ENCODE data around the gene KCNQ4.
A peak's percentile ranks its signal among the peaks of the same experiment; 100 is the strongest.

KCNQ4 gene

DNA sequence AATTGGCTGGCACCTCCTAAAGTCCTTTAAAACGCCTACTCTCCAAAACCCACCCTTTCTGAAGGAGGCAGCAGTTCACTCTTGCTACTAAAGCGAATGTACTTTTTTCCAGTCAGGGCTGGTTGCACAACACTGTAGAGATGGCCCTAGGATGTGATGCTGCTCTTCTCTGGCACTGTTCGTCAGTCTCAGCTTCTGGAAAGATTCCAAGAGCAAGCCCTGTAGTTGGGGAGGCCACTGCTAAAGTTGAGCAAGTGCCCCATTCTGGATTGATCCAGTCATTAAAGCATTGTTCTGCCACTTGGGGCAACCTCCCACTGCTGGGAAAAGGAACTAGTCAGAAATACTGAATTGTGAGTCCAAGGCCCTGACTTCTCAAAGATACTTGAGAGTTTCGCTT is 28.5 kb upstream of the KCNQ4 start:
- no peak for DNase-seq

DNA sequence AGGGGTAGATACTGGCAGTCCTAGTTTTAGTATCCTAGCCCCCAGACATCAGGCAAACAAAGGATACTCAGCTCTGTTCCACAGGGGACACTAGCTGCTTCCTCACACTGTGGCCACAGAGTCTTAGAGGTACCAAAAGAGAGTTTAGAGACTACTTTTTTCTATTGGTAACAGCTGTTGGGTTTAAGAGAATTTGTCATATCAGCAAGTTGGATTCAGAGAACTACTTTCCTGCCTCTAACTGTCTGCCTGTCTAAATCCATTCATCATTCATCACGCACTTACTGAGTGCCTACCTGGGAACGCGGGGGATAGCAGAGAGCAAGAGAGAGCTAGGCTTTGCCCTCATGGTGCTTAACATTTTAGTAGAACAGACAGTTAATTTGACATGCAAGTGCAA is 27.1 kb upstream of the KCNQ4 start:
- no peak for DNase-seq

DNA sequence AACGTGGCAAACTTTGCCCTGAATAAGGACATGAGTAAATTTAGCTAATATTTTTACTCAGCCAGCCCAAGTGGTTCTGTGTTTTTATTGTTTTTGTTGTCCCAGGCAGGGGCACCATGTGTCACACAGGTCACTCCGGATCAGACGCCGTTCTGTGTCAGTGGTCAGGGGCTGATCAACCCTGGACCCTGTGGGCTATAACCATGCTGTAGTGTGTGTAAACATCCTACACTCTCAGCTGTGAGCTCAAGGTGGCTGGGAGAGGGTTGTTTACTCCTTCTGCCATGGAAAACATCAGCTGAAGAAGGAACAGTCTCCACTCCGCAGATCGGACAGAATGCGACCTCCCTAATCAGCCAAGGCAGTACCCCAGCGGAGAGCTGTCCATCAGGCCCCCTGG is 26.5 kb upstream of the KCNQ4 start:
- no peak for DNase-seq

DNA sequence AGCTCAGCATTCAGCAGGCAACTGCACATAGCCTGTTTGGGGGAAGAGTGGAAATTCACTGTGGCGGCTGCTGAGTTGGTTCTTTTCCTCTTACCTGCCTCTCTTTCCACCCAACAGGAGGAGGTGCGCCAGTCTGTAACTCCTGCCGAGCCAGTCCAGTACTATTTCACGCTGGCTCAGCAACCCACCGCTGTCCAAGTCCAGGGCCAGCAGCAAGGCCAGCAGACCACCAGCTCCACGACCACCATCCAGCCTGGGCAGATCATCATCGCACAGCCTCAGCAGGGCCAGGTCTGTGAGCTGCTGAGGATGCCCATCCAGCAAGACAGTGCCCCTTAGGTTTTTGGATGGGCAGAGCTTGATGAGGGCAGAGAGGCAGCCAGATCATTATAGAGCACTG is 25.6 kb upstream of the KCNQ4 start:
- no peak for DNase-seq

DNA sequence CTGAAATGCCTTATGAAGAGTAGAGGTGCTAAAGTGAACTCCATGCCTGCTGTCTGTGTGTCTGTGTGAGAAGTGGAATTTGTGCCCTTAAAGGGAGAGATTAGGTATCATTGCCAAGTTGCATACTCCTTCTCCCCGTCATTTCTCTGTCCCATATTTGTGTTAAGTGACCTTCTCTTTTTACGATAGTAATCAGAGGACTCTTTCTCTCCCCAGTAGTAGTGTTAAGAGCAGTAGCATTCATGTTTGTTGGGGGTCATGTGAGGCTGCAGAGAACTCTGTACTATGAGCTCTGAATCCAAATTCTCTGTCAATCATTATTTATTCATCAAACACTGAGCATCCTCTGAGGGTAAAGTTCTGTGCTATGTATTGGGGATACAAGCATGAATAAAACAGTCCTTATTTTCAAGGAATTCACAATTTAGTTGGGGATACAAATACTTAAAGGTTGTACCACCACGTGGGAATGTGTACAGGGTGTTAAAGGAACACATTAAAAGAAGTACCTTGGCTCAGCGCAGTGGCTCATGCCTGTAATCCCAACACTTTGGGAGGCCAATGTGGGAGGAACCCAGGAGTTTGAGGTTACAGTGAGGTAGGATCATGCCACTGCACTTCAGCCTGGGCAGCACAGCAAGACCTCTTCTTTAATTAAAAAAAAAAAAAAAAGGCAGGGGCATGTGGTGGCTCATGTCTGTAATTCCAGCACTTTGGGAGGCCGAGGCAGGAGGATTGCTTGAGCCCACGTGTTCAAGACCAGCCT is 24.8 kb upstream of the KCNQ4 start:
- DNase-seq, result no peak

DNA sequence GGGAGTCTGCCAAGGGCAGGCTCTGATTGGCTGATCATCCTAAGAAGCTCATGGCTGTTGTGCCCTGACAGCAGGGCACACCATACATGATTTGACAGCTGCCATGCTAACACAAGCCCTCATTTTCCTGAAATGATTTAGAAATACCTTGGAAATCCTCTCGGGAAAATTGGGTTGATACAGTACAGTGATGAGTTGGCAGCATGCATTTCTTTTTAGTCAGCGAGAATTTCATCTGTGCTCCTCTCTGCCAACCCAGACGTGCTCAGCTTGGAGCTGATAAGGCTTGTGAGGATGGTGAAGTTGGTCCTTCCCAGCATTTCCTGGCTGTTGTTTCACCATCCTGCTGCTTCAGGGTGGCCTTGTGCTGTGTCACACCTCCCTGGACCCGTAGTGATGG is 22.6 kb upstream of the KCNQ4 start:
- DNase-seq, result no peak

DNA sequence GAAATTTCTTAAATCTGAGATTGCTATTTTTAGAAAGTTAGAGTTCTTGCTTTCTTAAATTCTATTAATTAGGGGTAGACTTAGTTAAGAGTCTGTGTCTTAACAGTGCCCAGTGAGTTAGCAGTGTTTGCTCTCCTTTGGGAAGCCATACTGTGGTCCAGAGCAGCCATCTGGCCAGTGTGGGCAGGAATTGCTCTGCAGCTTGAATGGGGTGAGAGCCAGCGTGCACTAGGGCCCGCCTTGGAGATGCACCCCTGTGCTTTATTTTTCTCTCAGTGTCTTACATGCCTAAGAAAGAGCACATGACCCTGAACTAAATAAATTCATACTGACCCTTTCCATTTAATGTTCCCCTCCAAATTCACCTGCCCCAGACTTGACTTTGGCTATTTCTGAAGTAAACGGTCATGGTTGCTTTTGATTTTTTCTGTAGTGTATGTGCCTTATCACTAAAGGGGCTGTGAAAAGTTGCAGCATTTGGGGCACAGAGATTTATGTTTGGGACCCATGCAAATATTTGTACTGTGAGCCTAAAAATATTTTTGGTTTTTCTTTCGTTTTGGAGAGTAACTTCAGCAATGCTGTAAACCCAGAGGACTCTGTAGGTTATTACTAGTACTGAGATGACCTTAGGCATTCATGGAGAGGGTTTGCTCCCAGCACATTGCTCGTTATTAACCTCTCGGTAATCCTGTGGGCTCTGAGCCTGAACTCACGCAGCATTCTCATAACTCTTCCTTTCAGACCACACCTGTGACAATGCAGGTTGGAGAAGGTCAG is 21.3 kb upstream of the KCNQ4 start:
- no peak for DNase-seq

DNA sequence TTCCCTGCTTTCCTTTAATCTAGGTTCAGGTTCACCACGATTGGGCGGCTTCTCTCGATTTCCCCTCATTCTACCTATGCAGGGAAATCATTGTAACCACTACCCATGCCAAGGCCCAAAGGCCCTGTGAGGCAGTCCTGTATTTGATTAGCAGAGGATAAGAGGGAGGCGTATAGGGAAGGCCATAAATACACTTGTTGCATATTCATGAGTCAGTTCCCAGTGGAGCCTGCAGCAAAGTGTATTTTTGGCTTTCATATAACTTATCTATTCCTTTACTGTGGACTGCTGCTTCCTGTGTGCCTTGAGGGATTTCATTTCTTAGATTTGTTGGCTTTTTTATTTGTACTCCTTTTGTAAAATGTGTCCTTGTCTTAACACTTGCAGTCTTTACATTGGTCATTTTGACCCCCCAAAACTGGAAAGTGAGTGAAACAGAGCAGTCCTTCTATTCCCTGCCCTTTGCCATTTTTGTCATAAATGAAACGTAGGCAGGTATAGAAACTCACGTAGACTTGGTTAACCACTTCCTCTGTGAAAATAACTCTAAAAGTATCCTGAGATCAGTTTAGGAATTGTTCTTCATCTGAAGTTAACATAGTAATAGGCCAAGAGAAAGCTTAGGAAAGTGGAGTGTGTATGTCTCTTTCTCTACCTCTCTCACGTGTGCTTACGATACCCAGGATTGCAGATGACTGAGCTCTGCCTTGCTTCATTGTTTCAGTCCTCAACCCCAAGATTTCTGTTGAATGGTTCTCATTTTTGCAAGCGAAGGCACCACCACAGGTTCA is 19.6 kb upstream of the KCNQ4 start:
- peak; percentile 4 for DNase-seq

DNA sequence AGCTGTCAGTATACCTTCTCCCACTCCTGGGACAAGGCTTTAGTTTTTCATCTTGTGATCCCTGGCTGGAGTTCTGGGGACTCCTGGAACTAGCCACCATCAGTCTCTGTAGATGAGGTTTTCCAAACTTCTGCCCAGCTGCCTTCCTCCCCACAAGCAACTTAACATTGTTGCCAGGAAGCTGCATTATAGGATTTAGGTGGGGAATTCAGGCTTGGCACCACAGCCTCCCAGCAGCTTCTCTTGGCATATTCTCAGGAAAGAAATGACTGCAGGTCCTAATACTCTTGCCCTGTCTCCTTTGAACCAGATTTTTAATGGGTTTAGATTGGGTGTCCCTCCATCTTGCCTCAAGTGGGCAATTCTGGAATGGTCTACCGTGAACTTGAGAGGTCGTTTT is 18.6 kb upstream of the KCNQ4 start:
- no peak for DNase-seq

DNA sequence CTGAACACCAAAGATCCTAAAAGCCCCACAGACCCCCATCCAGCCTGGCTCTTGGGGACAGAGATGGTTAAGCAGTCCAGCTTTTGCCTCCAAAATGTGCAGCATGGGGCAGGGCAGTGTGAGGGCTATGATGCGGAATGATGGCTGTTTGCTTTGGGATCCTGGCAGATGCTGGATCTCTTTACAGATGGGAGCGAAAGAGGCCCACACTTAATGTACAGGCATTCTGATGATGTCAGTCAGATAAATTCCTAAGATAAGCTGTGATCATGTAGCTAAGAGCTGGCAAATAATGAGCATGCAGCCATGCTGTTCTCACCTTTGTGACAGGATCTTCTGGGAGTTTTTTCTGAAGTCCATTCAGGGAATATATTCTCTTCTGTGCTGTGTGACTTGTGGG is 17.6 kb upstream of the KCNQ4 start:
- no peak for DNase-seq

DNA sequence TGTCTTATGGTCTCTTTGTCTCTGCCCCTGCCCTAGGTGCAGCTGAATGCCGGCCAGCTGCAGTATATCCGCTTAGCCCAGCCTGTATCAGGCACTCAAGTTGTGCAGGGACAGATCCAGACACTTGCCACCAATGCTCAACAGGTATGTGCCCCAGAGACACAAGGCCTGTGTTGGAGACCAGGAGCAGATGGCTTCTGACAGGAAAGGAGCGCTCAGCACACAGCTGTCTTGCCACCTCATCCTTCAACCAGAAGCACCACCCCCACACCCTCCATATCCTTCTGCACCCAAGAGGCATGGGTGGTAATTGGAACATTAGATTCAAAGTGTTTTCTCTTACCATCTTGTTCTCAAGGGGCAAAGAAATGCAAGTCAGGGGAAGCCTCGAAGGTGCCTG is 17.0 kb upstream of the KCNQ4 start:
- no peak for DNase-seq

DNA sequence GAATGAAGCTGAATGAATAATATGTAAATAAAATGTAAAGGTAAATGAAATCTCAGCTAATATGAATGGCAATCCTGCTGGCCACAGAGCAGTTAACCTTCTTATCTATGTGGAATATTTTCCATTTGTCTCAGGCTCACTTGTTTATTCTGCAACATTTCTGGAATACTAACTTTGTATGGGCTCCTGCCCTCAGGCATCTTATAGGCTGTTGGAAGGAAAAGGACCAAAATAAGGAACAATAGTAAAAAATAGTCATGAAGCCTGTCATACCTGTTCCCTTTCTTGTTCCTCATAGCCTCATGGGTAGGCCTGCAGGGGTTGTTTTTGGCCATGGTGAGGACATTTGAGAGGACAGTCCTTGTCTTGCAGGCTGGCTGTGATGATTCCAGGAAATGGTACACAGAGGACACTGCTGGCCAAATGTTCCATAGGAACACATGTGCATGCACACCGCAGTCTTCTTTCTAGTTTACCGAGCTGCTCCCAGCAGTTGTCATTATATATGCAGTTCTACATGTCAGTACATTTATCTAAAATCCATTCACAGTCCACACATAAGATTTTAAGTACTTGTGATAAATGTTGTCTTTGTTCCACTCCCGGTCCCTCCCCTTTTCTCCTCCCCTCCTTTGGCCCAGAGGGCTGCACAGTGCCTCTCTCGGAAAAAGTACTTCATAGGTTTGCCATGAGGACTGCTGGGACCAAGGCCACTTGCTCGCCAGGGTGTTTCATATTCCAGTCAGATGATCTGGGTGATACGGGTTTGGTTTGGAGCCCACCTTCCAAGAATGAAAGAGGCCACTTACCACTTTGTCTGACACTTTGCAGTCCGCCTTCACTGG is 15.2 kb upstream of the KCNQ4 start:
- no peak for DNase-seq

DNA sequence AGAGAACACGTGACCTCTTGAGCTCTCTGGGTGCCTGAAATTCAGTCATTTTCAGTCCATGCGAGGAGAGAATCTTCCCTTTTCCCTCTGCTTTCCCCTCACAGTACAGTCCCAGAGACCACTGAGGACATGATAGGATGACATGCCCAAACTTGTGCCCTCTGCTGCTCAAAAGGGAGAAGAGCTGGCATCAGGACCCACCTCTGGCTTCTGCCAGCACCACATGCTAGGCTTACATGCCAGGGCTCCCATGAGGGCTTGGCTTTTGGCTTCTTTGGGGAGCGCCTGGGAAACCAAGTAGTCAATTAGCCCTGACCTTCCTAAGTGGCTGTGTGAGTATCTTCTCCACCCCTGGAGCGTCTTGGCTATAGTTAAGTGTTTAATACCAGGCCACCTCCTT is 13.8 kb upstream of the KCNQ4 start:
- DNase-seq, result no peak

DNA sequence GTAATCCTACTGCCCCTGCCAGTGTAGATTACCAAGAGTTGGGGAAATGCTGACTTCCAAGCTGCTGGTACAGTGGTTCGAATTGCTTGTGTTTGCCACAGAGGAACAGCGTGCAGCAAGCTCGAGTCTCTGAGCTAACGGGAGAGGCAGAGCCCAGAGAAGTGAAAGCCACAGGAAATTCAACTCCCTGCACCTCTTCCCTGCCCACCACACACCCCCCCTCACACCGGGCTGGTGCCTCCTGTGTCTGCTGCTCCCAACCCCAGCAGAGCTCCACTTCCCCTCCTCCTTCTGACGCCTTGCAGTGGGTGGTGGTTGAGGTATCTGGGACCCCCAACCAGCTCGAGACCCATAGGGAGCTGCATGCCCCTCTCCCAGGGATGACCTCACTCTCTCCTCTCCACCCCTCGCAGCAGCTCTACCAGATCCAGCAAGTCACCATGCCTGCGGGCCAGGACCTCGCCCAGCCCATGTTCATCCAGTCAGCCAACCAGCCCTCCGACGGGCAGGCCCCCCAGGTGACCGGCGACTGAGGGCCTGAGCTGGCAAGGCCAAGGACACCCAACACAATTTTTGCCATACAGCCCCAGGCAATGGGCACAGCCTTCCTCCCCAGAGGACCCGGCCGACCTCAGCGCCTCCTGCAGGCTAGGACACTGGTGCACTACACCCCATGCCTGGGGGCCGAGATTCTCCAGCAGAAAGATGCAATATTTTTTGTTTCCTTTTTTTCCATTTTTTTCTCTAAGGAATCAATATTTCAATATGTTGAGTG is 13.1 kb upstream of the KCNQ4 start:
- no peak for DNase-seq

DNA sequence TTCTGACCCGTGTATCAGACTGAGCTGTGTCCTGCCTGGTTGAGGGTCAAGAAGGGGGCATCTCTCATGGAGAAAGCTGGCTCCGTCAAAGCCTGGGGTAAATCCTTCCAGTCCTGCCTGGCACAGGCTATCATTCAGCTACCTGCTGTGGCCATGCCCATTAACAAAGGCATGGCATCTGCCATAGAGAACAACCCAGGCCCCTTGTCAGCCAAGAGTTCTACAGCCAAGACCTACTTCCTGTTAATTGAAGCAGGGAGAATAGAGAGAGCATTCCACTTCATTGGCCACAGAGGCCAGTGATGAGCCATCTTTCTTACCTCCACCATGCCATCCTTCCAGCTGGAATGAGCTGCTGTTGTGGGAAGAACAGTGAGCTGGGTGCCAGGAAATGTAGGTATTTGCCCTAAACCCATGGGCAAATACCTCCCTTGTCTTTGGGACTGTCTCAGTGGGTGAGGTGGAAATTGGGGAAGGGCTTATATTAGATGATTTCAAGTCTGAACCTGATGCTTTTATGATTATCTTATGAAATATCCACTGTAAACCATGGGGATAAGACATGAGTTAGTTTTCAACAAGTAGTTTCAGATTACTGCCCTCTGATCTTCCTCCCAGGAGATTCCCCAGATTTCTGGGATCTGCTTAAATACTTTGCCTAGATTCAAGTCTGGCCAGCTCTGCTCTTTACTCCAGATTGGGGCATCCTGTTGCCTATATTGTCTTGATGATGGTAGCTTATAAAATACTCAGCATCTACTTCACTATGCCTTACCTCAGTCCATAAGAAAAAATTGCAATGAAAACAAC is 11.2 kb upstream of the KCNQ4 start:
- no peak for DNase-seq

DNA sequence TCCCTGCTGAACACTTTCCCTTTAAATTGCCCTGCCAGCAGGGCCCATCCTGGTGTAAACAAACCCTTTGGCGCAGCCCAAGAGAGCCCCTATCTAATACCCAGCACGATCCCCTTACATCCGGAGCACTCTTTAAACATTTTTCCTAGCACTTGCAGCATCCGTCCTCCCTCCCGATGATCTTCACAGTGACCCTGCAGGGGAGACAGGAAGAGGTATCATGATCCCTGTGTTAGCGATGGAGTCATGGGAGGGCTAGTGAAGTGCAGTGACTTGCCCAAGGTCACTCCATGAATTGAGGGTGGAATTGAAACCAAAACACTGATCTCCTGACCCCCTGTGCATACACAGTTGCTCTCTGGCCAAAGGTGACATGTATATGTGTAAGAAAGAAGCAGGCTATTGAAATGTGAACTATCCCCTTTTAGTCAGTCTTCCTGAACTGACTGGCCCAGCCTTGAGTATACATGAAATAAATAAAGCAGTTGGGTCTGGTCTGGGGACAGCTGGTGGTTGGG is 9.8 kb upstream of the KCNQ4 start:
- no peak for DNase-seq

DNA sequence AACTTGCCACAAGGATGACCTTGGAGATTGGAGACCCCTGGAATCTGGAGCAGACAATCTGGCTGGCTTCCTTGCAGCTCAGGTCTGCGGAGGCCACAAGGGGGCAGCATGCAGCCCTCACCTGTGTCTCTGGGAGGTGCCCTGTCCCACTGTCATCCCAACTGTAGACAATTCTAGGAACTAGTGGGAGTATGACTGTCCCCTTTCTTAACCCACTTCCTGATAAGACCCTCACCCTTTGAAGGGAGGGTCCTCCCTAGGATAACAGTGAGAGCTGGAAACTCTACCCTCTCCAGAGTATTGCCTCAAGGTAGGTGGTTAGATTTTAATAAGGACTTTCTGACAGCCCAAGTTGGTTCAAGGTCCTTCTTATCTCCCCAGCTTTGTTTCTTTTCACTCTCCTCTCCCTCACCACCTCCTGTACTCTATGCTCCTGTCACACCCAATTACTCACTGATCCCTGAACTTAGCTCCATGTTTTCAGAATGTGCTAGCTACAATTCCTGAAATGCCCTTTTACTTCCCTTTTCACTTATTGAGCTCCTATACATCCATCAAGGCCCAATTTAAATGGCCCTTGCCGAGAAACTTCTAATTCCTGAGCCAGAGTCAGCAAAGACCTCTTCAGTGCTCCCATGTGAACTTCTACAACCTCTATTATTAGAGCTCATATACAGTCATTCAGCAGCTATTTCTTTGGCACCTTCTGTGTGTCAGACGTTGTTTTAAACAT is 9.2 kb upstream of the KCNQ4 start:
- DNase-seq, result peak; percentile 64

DNA sequence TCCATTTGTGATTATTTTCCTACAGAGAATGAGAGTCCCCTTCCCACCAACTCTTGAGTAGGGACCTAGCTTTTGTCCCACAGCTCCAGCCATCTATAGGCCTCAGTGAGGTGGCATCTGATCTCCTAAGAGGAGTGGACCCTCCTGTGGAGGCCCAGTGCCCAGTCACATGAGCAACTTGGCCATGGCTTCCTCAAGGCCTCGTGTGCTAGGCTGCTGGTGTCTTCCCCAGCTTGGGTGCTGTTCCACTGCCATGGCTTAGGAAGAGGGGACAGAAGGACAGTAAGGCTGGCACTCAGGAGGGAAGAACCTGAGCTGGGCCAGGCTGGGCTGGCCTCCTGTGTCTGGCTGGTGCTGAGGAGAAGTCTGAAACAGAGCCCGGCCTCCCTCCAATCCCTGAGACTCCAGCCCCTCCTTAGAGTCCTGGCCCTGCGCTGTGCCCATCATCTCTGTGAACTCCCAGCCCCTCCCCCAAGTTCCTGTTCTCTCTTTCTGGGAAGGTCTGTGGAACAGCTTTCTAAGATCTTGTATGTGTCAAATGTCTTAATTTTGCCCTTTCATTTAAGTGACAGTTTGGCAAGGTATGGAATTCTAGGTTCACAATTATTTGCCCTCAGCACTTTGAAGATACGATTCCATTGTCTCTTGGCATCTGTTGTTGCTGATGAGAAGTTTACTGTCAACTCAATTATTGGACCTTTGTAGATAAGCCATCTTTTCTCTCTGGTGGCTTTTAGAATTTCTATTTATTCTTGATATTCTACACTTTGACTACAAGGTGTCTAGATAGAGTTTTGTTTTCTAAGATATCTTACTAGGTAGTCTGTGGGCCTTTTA is 7.1 kb upstream of the KCNQ4 start:
- no peak for DNase-seq

Measured in CD4-positive, alpha-beta T cell treated with Interleukin-12 subunit alpha and Interleukin-12 subunit beta, for 1 hour (primary cell).